HEK293 (cell line): Measurements from ENCODE around the gene MAP7.

Experiments used
- CTCF ChIP-seq: fragments of 450-650 bp; formaldehyde crosslinking; IDR thresholded peaks from 2 replicates; pipeline ENCODE4 v1.5.1; 2016; ENCODE audit warnings: missing biosample characterization, missing genetic modification characterization
- INSM2 ChIP-seq: fragments of 450-650 bp; formaldehyde crosslinking; IDR thresholded peaks from 2 replicates; pipeline ENCODE4 v1.5.1; 2016; ENCODE audit warnings: missing biosample characterization, missing genetic modification characterization
- TSHZ1 ChIP-seq: fragments of 450-650 bp; formaldehyde crosslinking; IDR thresholded peaks from 2 replicates; pipeline ENCODE4 v1.5.1; 2016; ENCODE audit warnings: missing biosample characterization, missing genetic modification characterization, borderline replicate concordance
- ZNF302 ChIP-seq: fragments of 450-650 bp; formaldehyde crosslinking; IDR thresholded peaks from 2 replicates; pipeline ENCODE4 v1.5.1; 2016; ENCODE audit warnings: missing biosample characterization, missing genetic modification characterization, low read depth
- ZNF350 ChIP-seq: fragments of 450-650 bp; formaldehyde crosslinking; IDR thresholded peaks from 2 replicates; pipeline ENCODE4 v1.5.0; 2017; ENCODE audit warnings: missing biosample characterization, mild to moderate bottlenecking, missing genetic modification characterization

GRCh38 chr6:136576821-136577220 lies 26.6 kb upstream of the MAP7 start:
- TF ChIP-seq ZNF302 (tag by site-specific recombination) (no peak), INSM2 (tag by site-specific recombination) (no peak), CTCF (no peak), TSHZ1 (no peak), ZNF350 (tag by site-specific recombination) (no peak)
